ENCODE results near the gene RREB1. TPM values are rescaled to one million over a fixed set of nuclear protein-coding genes. Genes with fewer than 3 reads are reported as not detected.

RREB1 gene
- total RNA-seq, 1 experiment from 2014 or later, result 35.8 TPM

DNA sequence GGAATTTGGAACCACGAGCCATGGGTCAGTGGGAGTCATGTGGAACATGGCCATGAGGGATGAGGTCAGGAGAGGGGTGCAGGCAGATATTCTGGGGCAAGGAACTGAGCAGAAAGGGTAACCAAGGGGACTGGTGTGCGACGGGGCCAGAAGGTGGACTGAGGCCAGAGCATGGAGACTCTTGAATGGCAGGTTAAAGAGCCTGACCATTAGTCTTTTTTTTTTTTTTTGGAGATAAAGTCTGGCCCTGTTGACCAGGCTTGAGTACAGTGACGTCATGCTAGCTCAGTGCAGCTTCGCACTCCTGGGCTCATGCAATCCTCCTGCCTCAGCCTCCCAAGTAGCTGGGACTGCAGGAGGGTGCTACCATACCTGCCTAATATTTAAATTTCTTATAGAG, 64.0 kb downstream of the RREB1 start:
- Mint-ChIP-seq H3K9me3 (no peaks in the 10 kb centered on the region), H3K27ac (peak overlapping the region in 1 of 3 experiments; percentile 6; a peak in 2 of 7 replicates), H3K36me3 (ENCODE audit: insufficient read depth in 1 of 3, low read depth in 3 of 3) (peaks cover 0 to 2% (median 0%) of the 10 kb centered on the region in 3 experiments; a peak in 2 of 7 replicates), H3K27me3 (ENCODE audit: low read depth) (no peaks in the 10 kb centered on the region), H3K4me3 (no peak overlapping the region), H3K4me1 (peaks cover 58 to 61% of the 10 kb centered on the region in 2 experiments)
- Histone ChIP-seq H3K4me2 (ENCODE audit: insufficient read depth, insufficient read length, low read length) (no peak overlapping the region), H3K27me3 (ENCODE audit: insufficient read depth, low read length) (no peaks in the 10 kb centered on the region), H4K5ac (ENCODE audit: insufficient read length, low read depth, low read length) (no peak overlapping the region), H3K27ac (ENCODE audit: insufficient read length, low read depth, low read length) (no peak overlapping the region), H3K4ac (ENCODE audit: low read depth, low read length) (no peak overlapping the region), H3K18ac (ENCODE audit: insufficient read length, low read depth, low read length) (no peak overlapping the region), H4K20me1 (ENCODE audit: control insufficient read depth, insufficient read depth, insufficient read length) (no peaks in the 10 kb centered on the region), H3K79me2 (ENCODE audit: insufficient read depth, low read length) (no peaks in the 10 kb centered on the region; the same call in 1 of the 2 replicates), H3K9me3 (ENCODE audit: control insufficient read depth, low read depth, low read length) (no peaks in the 10 kb centered on the region), H3K56ac (ENCODE audit: insufficient read length, low read depth, low read length) (no peak overlapping the region), H2BK20ac (ENCODE audit: low read depth, low read length, poor library complexity, severe bottlenecking) (no peak overlapping the region), H3K23me2 (ENCODE audit: insufficient read length, low read depth, low read length, poor library complexity, severe bottlenecking) (no peaks in the 10 kb centered on the region), H2AK5ac (ENCODE audit: insufficient read length, low read length) (no peak overlapping the region), H2BK120ac (ENCODE audit: low read depth, low read length, poor library complexity, severe bottlenecking) (no peak overlapping the region), H2BK5ac (ENCODE audit: insufficient read length, low read length) (no peak overlapping the region), H4K91ac (ENCODE audit: insufficient read length, low read depth, low read length) (no peak overlapping the region), H2AFZ (ENCODE audit: low read length) (no peak overlapping the region), H3K4me1 (ENCODE audit: insufficient read depth, low read length) (peaks cover 16% of the 10 kb centered on the region), H2BK15ac (ENCODE audit: low read depth, low read length) (no peak overlapping the region), H3K14ac (ENCODE audit: insufficient read depth, low read length) (no peak overlapping the region), H3K23ac (ENCODE audit: insufficient read length, low read depth, low read length) (no peak overlapping the region), H2BK12ac (ENCODE audit: insufficient read length, low read depth, low read length) (no peak overlapping the region), H4K8ac (replicated peaks; ENCODE audit: insufficient read length, low read depth, low read length) (no peak overlapping the region), H3K79me1 (ENCODE audit: insufficient read depth, low read depth, low read length, poor library complexity, severe bottlenecking) (no peaks in the 10 kb centered on the region), H3K9ac (ENCODE audit: extremely low read depth, insufficient read length, low read length) (no peak overlapping the region), H3T11ph (ENCODE audit: low read length) (no peak overlapping the region)
- no CpG with 5 or more reads among the region's 5 CpGs for WGBS (ENCODE audit: extremely low coverage, insufficient read length, low lambda C conversion rate)
- DNase-seq, result no peak
- TF ChIP-seq, protein P1, sequence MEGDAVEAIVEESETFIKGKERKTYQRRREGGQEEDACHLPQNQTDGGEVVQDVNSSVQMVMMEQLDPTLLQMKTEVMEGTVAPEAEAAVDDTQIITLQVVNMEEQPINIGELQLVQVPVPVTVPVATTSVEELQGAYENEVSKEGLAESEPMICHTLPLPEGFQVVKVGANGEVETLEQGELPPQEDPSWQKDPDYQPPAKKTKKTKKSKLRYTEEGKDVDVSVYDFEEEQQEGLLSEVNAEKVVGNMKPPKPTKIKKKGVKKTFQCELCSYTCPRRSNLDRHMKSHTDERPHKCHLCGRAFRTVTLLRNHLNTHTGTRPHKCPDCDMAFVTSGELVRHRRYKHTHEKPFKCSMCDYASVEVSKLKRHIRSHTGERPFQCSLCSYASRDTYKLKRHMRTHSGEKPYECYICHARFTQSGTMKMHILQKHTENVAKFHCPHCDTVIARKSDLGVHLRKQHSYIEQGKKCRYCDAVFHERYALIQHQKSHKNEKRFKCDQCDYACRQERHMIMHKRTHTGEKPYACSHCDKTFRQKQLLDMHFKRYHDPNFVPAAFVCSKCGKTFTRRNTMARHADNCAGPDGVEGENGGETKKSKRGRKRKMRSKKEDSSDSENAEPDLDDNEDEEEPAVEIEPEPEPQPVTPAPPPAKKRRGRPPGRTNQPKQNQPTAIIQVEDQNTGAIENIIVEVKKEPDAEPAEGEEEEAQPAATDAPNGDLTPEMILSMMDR (conservative IDR thresholded peaks at IDR 0.05), result no peak

Measured in H9 (cell line).